Nucleus accumbens (tissue), 56 donors: ENCODE measurements around the gene PTPRT.

Source experiments
- DNase-seq, 56 donors: peaks; one replicate each; lab custom pipeline; 2025; lab: John Stamatoyannopoulos, UW

PTPRT gene

GRCh38 chr20:42749556-42749955, 440.1 kb downstream of the PTPRT start:
- DNase-seq: no peak

- no peak for DNase-seq
Observed at GRCh38 chr20:42747765-42748411, 441.8 kb downstream of the PTPRT start.

- DNase-seq: no peak
Observed at GRCh38 chr20:42744756-42745465, 444.8 kb downstream of the PTPRT start.

GRCh38 chr20:42742926-42743325, 446.8 kb downstream of the PTPRT start:
- DNase-seq: no peak

GRCh38 chr20:42741906-42742305, 447.8 kb downstream of the PTPRT start:
- DNase-seq: no peak

GRCh38 chr20:42740226-42740870, 449.4 kb downstream of the PTPRT start:
- peak in 18 of 56 donors; percentile 3 to 53 (median 12) for DNase-seq

GRCh38 chr20:42739683-42740082, 450.0 kb downstream of the PTPRT start:
- DNase-seq: no peak

GRCh38 chr20:42735539-42735938, 454.2 kb downstream of the PTPRT start:
- DNase-seq: no peak

GRCh38 chr20:42734660-42735368, 454.9 kb downstream of the PTPRT start:
- DNase-seq: no peak

GRCh38 chr20:42721923-42722322, 467.8 kb downstream of the PTPRT start:
- no peak for DNase-seq

- DNase-seq: no peak
Observed at GRCh38 chr20:42714298-42715141, 475.2 kb downstream of the PTPRT start.

GRCh38 chr20:42708266-42708665, 481.4 kb downstream of the PTPRT start:
- no peak for DNase-seq

GRCh38 chr20:42706759-42707158, 482.9 kb downstream of the PTPRT start:
- no peak for DNase-seq

GRCh38 chr20:42705550-42705949, 484.2 kb downstream of the PTPRT start:
- no peak for DNase-seq

- DNase-seq: no peak
Observed at GRCh38 chr20:42703744-42704143, 486.0 kb downstream of the PTPRT start.

- DNase-seq: peak in 4 of 56 donors; percentile 3 to 5 (median 4)
Observed at GRCh38 chr20:42701948-42702347, 487.8 kb downstream of the PTPRT start.

GRCh38 chr20:42700372-42700771, 489.3 kb downstream of the PTPRT start:
- no peak for DNase-seq

- no peak for DNase-seq
Observed at GRCh38 chr20:42697962-42698361, 491.7 kb downstream of the PTPRT start.

GRCh38 chr20:42690842-42691437, 498.8 kb downstream of the PTPRT start:
- no peak for DNase-seq

- DNase-seq: no peak
Observed at GRCh38 chr20:42688576-42688975, 501.1 kb downstream of the PTPRT start.
